Parathyroid adenoma (tissue), 2 donors: ENCODE measurements around the gene APOM.
A peak's percentile ranks its signal among the peaks of the same experiment; 100 is the strongest.

Experiments used
- H2AFZ ChIP-seq: fragments of 300-600 bp; sonication (generic); one replicate; pipeline ENCODE4 v1.7.0; 2017; ENCODE audit warnings: antibody characterized with exemption, mild to moderate bottlenecking
- H3K27ac ChIP-seq: fragments of 300-600 bp; sonication (generic); one replicate; pipeline ENCODE4 v1.7.0; 2017
- H3K27me3 ChIP-seq: fragments of 300-600 bp; sonication (generic); one replicate; pipeline ENCODE4 v1.7.0; 2017; ENCODE audit warnings: low read length; ENCODE audit not compliant: control insufficient read depth, insufficient read depth
- H3K36me3 ChIP-seq: fragments of 300-600 bp; sonication (generic); one replicate; pipeline ENCODE4 v1.7.0; 2017; ENCODE audit warnings: low read length; ENCODE audit not compliant: control insufficient read depth, insufficient read depth
- H3K4me1 ChIP-seq: fragments of 300-600 bp; sonication (generic); one replicate; pipeline ENCODE4 v1.7.0; 2017; ENCODE audit warnings: control low read depth
- H3K4me2 ChIP-seq: fragments of 300-600 bp; sonication (generic); one replicate; pipeline ENCODE4 v1.7.0; 2017; ENCODE audit warnings: low read length
- H3K4me3 ChIP-seq: fragments of 300-600 bp; sonication (generic); one replicate; pipeline ENCODE4 v1.7.0; 2017; ENCODE audit warnings: low read depth, low read length
- H3K79me2 ChIP-seq: fragments of 300-600 bp; sonication (generic); one replicate; pipeline ENCODE4 v1.7.0; 2017; ENCODE audit warnings: control low read depth
- H3K9ac ChIP-seq: fragments of 300-600 bp; sonication (generic); one replicate; pipeline ENCODE4 v1.7.0; 2017; ENCODE audit warnings: mild to moderate bottlenecking
- H3K9me3 ChIP-seq: fragments of 300-600 bp; sonication (generic); one replicate; pipeline ENCODE4 v1.7.0; 2017; ENCODE audit warnings: low read length; ENCODE audit not compliant: control insufficient read depth
- CTCF ChIP-seq: fragments of 300-600 bp; sonication (generic); IDR thresholded peaks from one replicate; pipeline ENCODE4 v1.7.0; 2017; ENCODE audit warnings: antibody characterized with exemption, mild to moderate bottlenecking
- donor health status: primary hyperparathyroidism.

Gene APOM

GRCh38 chr6:31655349-31656237 is at the start of gene APOM:
Gene APOM, plus strand, starts transcription at chr6:31655894. Its CDS starts 73 bp downstream, at chr6:31655967.
- Histone ChIP-seq H3K36me3 (no peaks in the 10 kb centered on the region), H3K4me3 (no peak within 1 kb of the TSS), H2AFZ (no peak within 1 kb of the TSS), H3K4me2 (no peak within 1 kb of the TSS), H3K27me3 (no peaks in the 10 kb centered on the region), H3K27ac (no peak within 1 kb of the TSS), H3K9me3 (no peaks in the 10 kb centered on the region), H3K4me1 (peaks cover 16% of the 10 kb centered on the region), H3K9ac (no peak within 1 kb of the TSS), H3K79me2 (peaks cover 37% of the 10 kb centered on the region)
- TF ChIP-seq CTCF, result no peak

GRCh38 chr6:31607317-31607716 is 48.4 kb upstream of the APOM start:
- Histone ChIP-seq H3K4me1 (peaks cover 8% of the 10 kb centered on the region), H3K4me3 (no peak overlapping the region), H3K9ac (no peak overlapping the region), H3K27me3 (no peaks in the 10 kb centered on the region), H3K27ac (no peak overlapping the region), H3K4me2 (no peak overlapping the region), H2AFZ (no peak overlapping the region), H3K79me2 (no peaks in the 10 kb centered on the region), H3K36me3 (no peaks in the 10 kb centered on the region), H3K9me3 (no peaks in the 10 kb centered on the region)
- TF ChIP-seq CTCF, result no peak

DNA sequence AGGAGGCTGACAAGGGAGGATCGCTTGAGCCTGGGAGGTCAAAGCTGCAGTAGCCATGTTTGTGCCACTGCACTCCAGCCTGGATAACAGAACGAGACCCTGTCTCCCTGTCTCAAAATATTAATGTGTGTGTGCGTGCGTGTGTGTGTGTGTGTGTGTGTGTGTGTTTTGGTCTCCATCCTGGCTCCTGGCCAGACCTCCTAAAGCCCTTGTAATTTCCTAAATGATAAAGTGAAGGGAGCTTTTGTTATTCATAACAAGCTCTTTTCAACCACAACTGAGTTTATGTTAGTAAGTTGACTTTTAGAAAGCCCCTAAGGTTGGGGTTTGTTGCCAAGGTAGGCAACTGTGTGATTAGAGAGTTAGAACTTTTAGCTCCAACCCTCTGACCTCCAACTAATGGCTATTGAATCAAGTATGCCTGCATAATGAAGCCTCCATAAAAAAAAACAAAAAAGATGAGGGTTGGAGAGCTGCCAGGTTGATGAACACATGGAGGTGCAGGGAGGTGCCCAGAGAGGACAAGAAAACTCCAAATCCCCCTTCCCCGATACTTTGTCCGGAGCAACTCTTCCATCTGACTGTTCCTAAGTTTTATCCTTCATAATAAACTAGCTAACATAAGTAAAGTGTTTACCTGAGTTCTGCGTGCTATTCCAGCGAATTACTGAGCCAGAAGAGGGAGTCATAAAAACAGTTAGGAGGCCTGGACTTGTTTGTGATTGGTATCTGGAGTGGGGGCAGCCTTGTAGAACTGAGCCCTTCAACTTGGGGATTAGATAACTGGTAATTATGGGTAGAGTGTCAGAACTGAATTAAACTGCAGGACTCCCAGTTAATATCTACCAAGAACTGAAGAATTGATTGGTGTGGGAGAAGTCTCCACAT is 45.9 kb upstream of the APOM start:
- Histone ChIP-seq H3K79me2 (no peaks in the 10 kb centered on the region), H3K4me3 (no peak overlapping the region), H3K9ac (no peak overlapping the region)

DNA sequence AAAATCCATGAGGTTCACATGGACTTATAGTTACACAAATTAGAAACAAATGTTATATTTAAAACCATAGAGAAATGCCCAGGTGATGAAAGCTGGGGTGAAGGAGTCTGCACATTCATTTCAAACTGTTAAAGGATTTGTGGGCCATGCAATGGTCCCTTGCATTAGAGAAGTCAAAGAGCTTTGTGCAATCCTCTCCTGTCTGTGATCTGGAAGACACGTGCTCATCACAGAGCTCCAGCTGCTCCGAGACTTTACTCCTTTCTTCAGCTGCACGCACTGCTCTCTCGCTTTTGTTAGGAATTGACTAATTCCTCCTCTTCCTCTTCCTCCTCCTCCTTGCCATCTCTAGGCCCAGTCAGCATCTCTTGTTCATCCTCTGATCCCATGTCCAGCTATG is 44.7 kb upstream of the APOM start:
- no peaks in the 10 kb centered on the region for H3K36me3 ChIP-seq
- H3K9me3 ChIP-seq, result no peaks in the 10 kb centered on the region
- no peak overlapping the region for H3K4me3 ChIP-seq
- TF ChIP-seq CTCF, result no peak
- H3K4me1 ChIP-seq, result peaks cover 21% of the 10 kb centered on the region
- H3K9ac ChIP-seq, result no peak overlapping the region
- no peaks in the 10 kb centered on the region for H3K27me3 ChIP-seq
- no peak overlapping the region for H3K4me2 ChIP-seq
- H3K27ac ChIP-seq, result no peak overlapping the region
- H3K79me2 ChIP-seq, result no peaks in the 10 kb centered on the region
- H2AFZ ChIP-seq, result no peak overlapping the region

More for the DNA sequence above, 45.9 kb upstream of the APOM start:
- peak overlapping the region; percentile 85 for H2AFZ ChIP-seq
- peak overlapping the region; percentile 39 for H3K27ac ChIP-seq
- H3K27me3 ChIP-seq, result no peaks in the 10 kb centered on the region
- no peaks in the 10 kb centered on the region for H3K9me3 ChIP-seq
- no peaks in the 10 kb centered on the region for H3K36me3 ChIP-seq
- peaks cover 17% of the 10 kb centered on the region for H3K4me1 ChIP-seq
- no peak for TF ChIP-seq CTCF
- H3K4me2 ChIP-seq, result peak overlapping the region; percentile 22
